Measurements from ENCODE around the gene PDHX.

- TF ChIP-seq POLR2A (IDR thresholded peaks at IDR 0.05; ENCODE audit: low read length) (no peak), GATA1 (IDR thresholded peaks at IDR 0.05; ENCODE audit: low read depth, low read length) (no peak)
Observed at GRCh38 chr11:35005141-35005780, 88.8 kb downstream of the PDHX start.
